K562 (cell line): ENCODE measurements around the gene IPPK. TPM values are rescaled to one million over a fixed set of nuclear protein-coding genes. Genes with fewer than 3 reads are reported as not detected.

Experiments
- CREB3 ChIP-seq: fragments of 450-650 bp; conservative IDR thresholded peaks from 2 replicates; pipeline ENCODE4 v1.6.1; 2016; ENCODE audit warnings: missing genetic modification characterization, low read depth, mild to moderate bottlenecking, missing compliant biosample characterization, moderate library complexity
- HOXB6 ChIP-seq: fragments of 250-450 bp; sonication (Bioruptor Pico); IDR thresholded peaks from 2 replicates; pipeline ENCODE4 v1.5.1; 2022; ENCODE audit warnings: mild to moderate bottlenecking, borderline replicate concordance
- KHSRP ChIP-seq: fragments of 450-650 bp; IDR thresholded peaks from 2 replicates; pipeline ENCODE4 v1.6.1; 2017
- MCM2 ChIP-seq: fragments of 450-650 bp; IDR thresholded peaks from 2 replicates; pipeline ENCODE4 v1.6.1; 2017; ENCODE audit warnings: low read depth, mild to moderate bottlenecking
- NFATC3 ChIP-seq: fragments of 450-650 bp; IDR thresholded peaks from 2 replicates; pipeline ENCODE4 v1.6.1; 2017; ENCODE audit warnings: mild to moderate bottlenecking
- PHF21A ChIP-seq: fragments of 450-650 bp; IDR thresholded peaks from 2 replicates; pipeline ENCODE4 v1.6.1; 2017; ENCODE audit warnings: low read depth, borderline replicate concordance
- POLR2AphosphoS2 ChIP-seq: IDR thresholded peaks from 2 replicates; pipeline ENCODE4 v1.6.1; 2012; ENCODE audit warnings: low read length, improper control_type of control experiment
- ZBTB1 ChIP-seq: sonication (generic); formaldehyde crosslinking; IDR thresholded peaks from 2 replicates; pipeline ENCODE4 v1.8.1; 2023; ENCODE audit warnings: missing genetic modification reagents, low read depth, mild to moderate bottlenecking, borderline replicate concordance
- ZFP91 ChIP-seq: sonication (generic); formaldehyde crosslinking; IDR thresholded peaks from 2 replicates; pipeline ENCODE4 v1.8.0; 2022; ENCODE audit warnings: mild to moderate bottlenecking, missing genetic modification reagents
- ZNF124 ChIP-seq: sonication (generic); formaldehyde crosslinking; IDR thresholded peaks from 2 replicates; pipeline ENCODE4 v1.8.1; 2022; ENCODE audit warnings: missing genetic modification reagents
- ZNF133 ChIP-seq: fragments of 250-450 bp; sonication (Bioruptor Pico); IDR thresholded peaks from 2 replicates; pipeline ENCODE4 v1.4.0; 2020; ENCODE audit warnings: mild to moderate bottlenecking
- ZNF354B ChIP-seq: fragments of 250-450 bp; sonication (Bioruptor Pico); IDR thresholded peaks from 2 replicates; pipeline ENCODE4 v1.4.0; 2020
- polyA plus RNA-seq, 8 experiments: library from polyadenylated mRNA; depleted of rRNA in 4 of 8; stranded (reverse) in 5 of 8; unstranded in 3 of 8; fragments of >200 nt; fragmentation: Nextera tagmentation in 2 of 8; fragmentation: Illumina TruSeq in 1 of 8; extraction: Ambion mirVana in 2 of 8; extraction: Trizol in 1 of 8; gene quantifications; 2 replicates each; pipeline versions ENCODE4 v1.2.1 to v1.2.3, GENCODE V29; 2011 to 2014; ENCODE audit warnings: inconsistent platforms in 1 of 8, missing spikeins in 1 of 8
- total RNA-seq, 7 experiments: library from RNA; depleted of rRNA in 6 of 7; stranded (reverse); fragments of >200 nt in 6 of 7; fragmentation: Illumina TruSeq in 2 of 7; extraction: Trizol in 2 of 7; gene quantifications; 2 replicates each; pipeline versions ENCODE4 v1.2.1 to v1.2.3, GENCODE V29; 2011 to 2021; ENCODE audit warnings: low replicate concordance in 1 of 7
- TF ChIP-seq, protein P1 (sequence below), 2 experiments: fragments of 450-650 bp; IDR thresholded peaks; 2 replicates each; pipeline ENCODE4 v1.6.1; 2018; ENCODE audit warnings: mild to moderate bottlenecking in 2 of 2, low read depth in 1 of 2; ENCODE audit not compliant: partially characterized antibody in 2 of 2
- TF ChIP-seq, protein P2 (sequence below): IDR thresholded peaks from 2 replicates; pipeline ENCODE4 v1.6.1; 2011; ENCODE audit warnings: borderline replicate concordance, low read depth, mild to moderate bottlenecking, moderate library complexity, low read length; ENCODE audit not compliant: insufficient read depth, poor library complexity, severe bottlenecking
- TF ChIP-seq, protein P3 (sequence below): sonication (generic); formaldehyde crosslinking; IDR thresholded peaks from 2 replicates; pipeline ENCODE4 v1.5.0; 2020; ENCODE audit warnings: missing genetic modification reagents

The IPPK gene
- total and polyA plus RNA-seq, 9 of the 15 experiments (the other 6 are each of a cell fraction or from before 2014, with no cell fraction given): 3.1 to 22.2 (median 11.2) TPM

DNA sequence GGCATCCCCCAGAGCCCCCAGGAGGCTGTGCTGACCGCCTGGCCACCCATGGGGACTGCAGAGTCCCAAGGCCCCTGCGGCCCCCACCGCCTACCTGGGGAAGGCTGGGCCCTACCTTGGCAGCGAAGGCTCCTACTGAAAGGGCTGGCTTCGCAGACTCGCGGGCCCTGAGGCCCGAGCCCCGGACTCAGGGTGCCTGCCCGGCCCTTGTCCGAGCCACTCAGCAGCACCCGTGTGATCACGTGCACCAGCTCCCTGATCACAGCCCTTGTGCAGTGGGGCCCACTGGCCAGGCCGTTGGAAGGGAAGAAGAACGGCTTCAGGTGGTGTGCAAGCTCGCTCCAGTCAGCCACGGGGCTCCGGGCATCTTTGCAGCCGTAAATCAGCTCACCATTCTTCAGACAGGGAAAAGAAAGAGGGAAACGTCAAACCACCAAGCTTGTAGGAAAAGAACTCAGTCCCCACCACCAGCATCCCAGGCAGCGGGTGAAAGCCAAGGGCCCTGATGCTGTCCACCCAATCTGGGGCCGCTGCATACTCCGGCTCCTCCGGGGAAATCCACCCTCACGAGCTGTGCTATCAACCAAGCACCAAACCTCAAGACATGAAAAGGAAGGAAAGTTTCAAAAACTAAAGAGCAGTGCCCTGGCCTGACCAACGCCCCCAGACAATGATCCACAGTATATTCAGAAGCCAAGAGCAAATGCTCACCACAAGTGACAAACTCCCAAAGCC, 31.9 kb downstream of the IPPK start (continued):
- TF ChIP-seq, protein P1, sequence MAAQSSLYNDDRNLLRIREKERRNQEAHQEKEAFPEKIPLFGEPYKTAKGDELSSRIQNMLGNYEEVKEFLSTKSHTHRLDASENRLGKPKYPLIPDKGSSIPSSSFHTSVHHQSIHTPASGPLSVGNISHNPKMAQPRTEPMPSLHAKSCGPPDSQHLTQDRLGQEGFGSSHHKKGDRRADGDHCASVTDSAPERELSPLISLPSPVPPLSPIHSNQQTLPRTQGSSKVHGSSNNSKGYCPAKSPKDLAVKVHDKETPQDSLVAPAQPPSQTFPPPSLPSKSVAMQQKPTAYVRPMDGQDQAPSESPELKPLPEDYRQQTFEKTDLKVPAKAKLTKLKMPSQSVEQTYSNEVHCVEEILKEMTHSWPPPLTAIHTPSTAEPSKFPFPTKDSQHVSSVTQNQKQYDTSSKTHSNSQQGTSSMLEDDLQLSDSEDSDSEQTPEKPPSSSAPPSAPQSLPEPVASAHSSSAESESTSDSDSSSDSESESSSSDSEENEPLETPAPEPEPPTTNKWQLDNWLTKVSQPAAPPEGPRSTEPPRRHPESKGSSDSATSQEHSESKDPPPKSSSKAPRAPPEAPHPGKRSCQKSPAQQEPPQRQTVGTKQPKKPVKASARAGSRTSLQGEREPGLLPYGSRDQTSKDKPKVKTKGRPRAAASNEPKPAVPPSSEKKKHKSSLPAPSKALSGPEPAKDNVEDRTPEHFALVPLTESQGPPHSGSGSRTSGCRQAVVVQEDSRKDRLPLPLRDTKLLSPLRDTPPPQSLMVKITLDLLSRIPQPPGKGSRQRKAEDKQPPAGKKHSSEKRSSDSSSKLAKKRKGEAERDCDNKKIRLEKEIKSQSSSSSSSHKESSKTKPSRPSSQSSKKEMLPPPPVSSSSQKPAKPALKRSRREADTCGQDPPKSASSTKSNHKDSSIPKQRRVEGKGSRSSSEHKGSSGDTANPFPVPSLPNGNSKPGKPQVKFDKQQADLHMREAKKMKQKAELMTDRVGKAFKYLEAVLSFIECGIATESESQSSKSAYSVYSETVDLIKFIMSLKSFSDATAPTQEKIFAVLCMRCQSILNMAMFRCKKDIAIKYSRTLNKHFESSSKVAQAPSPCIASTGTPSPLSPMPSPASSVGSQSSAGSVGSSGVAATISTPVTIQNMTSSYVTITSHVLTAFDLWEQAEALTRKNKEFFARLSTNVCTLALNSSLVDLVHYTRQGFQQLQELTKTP (IDR thresholded peaks at IDR 0.05; ENCODE audit: low read depth in 1 of 2, partially characterized antibody in 2 of 2): no peak
- no peak for TF ChIP-seq PHF21A
- no peak for TF ChIP-seq ZNF124 (CRISPR knock-in tag)
- TF ChIP-seq, protein P2, sequence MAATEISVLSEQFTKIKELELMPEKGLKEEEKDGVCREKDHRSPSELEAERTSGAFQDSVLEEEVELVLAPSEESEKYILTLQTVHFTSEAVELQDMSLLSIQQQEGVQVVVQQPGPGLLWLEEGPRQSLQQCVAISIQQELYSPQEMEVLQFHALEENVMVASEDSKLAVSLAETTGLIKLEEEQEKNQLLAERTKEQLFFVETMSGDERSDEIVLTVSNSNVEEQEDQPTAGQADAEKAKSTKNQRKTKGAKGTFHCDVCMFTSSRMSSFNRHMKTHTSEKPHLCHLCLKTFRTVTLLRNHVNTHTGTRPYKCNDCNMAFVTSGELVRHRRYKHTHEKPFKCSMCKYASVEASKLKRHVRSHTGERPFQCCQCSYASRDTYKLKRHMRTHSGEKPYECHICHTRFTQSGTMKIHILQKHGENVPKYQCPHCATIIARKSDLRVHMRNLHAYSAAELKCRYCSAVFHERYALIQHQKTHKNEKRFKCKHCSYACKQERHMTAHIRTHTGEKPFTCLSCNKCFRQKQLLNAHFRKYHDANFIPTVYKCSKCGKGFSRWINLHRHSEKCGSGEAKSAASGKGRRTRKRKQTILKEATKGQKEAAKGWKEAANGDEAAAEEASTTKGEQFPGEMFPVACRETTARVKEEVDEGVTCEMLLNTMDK: no peak
- TF ChIP-seq MCM2: no peak
- no peak for TF ChIP-seq CREB3 (tag)
- TF ChIP-seq HOXB6 (CRISPR knock-in tag): no peak
- TF ChIP-seq, protein P3, sequence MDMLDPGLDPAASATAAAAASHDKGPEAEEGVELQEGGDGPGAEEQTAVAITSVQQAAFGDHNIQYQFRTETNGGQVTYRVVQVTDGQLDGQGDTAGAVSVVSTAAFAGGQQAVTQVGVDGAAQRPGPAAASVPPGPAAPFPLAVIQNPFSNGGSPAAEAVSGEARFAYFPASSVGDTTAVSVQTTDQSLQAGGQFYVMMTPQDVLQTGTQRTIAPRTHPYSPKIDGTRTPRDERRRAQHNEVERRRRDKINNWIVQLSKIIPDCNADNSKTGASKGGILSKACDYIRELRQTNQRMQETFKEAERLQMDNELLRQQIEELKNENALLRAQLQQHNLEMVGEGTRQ (CRISPR knock-in tag): no peak
- TF ChIP-seq ZBTB1: no peak
- TF ChIP-seq ZNF354B: no peak
- no peak for TF ChIP-seq POLR2AphosphoS2
- TF ChIP-seq KHSRP: no peak
- no peak for TF ChIP-seq NFATC3
- no peak for TF ChIP-seq ZNF133
- TF ChIP-seq ZFP91 (CRISPR knock-in tag): no peak
